Measurements from ENCODE around the gene NEURL4. TPM values are rescaled to one million over a fixed set of nuclear protein-coding genes. Genes with fewer than 3 reads are reported as not detected.

The NEURL4 gene
- total RNA-seq, 2 donors from 2014 or later, result 37.6 to 76.7 TPM

DNA sequence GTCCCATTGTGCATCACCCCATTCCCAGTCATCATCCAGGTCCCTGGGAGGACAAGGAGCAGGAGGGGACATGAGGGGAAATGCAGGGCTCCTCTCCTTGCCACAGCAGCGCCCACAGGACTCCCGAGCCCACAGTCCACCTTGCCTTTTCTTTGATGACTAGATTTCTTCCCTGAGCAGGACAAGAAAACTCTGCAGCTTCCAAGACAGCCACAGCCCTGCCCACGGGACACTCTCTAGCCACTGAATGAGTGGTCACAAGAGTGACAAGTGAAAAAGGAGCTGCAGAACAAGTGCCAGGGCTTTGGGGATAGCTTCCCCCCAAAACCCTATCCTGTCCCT is 4.7 kb downstream of the NEURL4 start:
- no peaks in the 10 kb centered on the region for H3K27me3 Mint-ChIP-seq
- peaks cover 14 to 20% of the 10 kb centered on the region in 2 donors for H3K4me1 Mint-ChIP-seq (ENCODE audit: low read depth in 2 of 2)
- H3K36me3 Mint-ChIP-seq, result no peaks in the 10 kb centered on the region
- no peak overlapping the region for H3K4me3 Mint-ChIP-seq
- no peaks in the 10 kb centered on the region for H3K9me3 Mint-ChIP-seq
- no peak for DNase-seq (ENCODE audit: low spot score)
- ATAC-seq, result no peak
- H3K27ac Mint-ChIP-seq, result no peak overlapping the region

DNA sequence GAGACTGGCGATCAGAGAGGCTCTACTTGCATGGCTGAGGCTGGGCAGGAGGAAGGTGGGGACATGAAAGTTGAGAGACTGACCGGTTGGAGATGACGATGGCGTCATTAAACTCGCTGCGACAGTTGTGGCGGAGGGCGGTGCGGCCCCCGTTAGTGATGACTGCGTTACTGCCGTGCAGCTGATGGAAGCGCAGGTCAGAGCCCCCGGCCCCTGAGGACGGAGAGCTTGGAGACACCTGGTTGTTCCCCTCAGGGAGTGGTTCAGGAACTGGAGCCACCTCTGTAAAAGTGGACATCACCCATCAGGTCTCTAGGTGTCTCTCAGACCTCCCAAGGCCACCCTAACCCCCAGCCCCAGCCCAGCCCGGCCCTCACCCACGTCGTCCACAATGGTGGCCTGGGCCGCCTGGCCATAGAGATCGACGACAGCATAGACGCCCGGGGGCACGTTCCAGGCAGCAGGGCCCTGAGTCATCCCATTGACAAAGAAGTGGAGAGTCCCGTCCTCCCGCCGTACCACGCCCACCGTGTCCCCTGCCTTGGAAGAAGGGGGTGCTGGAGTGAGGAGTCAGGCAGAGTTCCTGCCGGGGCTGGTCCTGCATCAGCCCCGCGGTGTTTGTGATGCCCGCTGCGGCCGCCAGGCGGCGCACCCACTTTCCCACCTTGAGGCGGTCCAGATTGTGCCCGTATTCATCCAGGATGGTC is 5.3 kb downstream of the NEURL4 start:
- Mint-ChIP-seq H3K27me3 (no peaks in the 10 kb centered on the region), H3K27ac (no peak overlapping the region)

DNA sequence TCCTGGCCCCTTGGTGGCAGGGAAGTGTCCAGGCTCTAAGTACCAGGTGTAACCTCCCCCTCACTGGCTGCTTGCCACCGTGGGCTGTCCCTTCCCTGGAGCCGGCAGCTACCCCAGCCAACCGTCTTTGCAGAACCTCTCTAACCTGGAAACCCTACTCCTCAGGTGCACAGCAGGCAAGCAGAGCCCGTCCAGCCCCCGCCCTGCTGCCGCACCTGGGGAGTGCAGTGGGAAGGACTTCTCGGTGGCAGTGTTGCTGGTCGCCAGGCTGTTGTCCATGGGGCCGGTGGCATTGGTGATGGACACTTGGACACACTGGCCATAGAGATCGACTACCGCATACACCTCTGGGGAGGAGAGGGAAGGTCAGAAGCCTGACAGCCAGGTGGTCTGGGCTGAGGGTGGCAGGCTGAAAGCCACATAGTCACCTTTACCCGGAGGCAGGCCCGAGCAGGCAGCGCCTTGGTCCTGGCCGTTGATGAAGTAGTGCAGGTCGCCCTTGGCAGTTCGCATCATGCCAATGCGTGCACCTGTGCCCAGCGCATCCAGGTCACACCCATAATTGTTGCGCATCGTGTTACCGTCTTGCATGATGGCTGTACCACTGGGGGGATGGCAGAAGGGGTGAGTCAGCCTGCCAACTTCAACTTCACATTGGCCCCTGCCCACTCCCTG is 6.5 kb downstream of the NEURL4 start:
- no peaks in the 10 kb centered on the region for H3K36me3 Mint-ChIP-seq
- no peak for ATAC-seq
- H3K27ac Mint-ChIP-seq, result no peak overlapping the region
- DNase-seq (ENCODE audit: low spot score), result no peak
- H3K4me3 Mint-ChIP-seq, result no peak overlapping the region
- H3K9me3 Mint-ChIP-seq, result no peaks in the 10 kb centered on the region
- peaks cover 1 to 12% of the 10 kb centered on the region in 2 donors for H3K4me1 Mint-ChIP-seq (ENCODE audit: low read depth in 2 of 2)
- H3K27me3 Mint-ChIP-seq, result no peaks in the 10 kb centered on the region

More for the DNA sequence above, 5.3 kb downstream of the NEURL4 start:
- DNase-seq (ENCODE audit: low spot score) (peak; percentile 73), ATAC-seq (peak in 1 of 2 donors; percentile 61)
- Mint-ChIP-seq H3K36me3 (no peaks in the 10 kb centered on the region), H3K4me3 (no peak overlapping the region), H3K9me3 (no peaks in the 10 kb centered on the region), H3K4me1 (ENCODE audit: low read depth in 2 of 2) (peaks cover 13 to 20% of the 10 kb centered on the region in 2 donors)

DNA sequence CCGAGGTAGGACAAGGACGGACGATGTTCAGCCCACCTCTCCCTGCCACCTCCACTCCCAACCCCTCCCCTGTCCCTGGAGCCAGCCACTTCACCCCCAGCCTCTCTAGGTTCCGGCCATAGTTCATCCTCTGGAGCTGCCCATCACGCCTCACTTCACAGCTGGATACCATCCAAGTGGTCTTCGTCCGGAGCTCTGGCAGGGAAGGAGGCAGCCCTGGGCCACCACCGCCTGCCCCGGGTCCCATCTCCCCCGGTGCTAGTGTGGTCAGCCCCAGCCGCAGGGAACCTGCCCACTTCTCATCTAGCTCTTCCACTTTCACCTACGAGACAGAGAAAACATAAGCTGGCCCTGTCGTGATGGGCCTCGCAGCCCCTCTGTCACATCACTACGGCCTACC is 7.7 kb downstream of the NEURL4 start:
- Mint-ChIP-seq H3K36me3 (no peaks in the 10 kb centered on the region), H3K27ac (no peak overlapping the region), H3K4me1 (ENCODE audit: low read depth in 2 of 2) (peaks cover 2 to 8% of the 10 kb centered on the region in 2 donors), H3K9me3 (no peaks in the 10 kb centered on the region), H3K4me3 (no peak overlapping the region), H3K27me3 (no peaks in the 10 kb centered on the region)
- no peak for DNase-seq (ENCODE audit: low spot score)
- ATAC-seq, result no peak

DNA sequence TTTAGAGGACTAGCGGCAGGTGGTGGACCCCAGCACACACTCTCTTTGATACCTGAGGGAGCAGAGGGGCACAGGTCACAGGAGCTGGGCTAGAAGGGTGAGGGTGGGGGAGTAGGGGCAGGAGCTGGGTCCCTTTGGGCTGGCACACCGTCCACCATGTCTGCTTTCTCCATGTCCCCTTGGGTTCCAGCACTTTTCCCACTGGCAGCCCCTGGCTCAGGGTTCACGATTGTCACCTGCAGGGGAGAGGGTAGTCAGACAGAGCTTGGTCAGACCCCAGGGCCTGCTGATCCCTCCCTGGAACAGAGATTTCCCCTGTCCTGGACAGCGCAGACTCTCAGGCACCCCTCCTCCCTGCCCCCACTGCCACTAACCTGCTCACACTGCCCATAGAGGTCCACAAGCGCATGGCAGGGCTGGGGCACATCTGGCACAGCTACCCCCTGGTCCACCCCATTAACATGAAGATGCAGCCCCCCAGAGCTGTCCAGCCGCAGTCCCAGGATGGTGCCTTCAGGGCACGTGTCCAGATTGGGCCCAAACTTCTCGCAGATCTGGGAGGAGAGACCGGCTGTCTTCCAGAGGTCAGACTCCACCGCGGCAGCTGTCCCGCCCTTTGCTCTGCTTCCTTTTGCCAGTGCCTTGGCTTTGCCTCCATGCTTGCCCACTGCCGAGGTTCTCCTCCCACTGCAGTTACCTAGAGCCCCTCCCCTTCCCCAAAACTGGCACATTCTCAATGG is 10.8 kb downstream of the NEURL4 start:
- ATAC-seq, result no peak
- no peak for DNase-seq (ENCODE audit: low spot score)
- Mint-ChIP-seq H3K9me3 (no peaks in the 10 kb centered on the region), H3K36me3 (peaks cover 7% of the 10 kb centered on the region), H3K4me1 (ENCODE audit: low read depth in 2 of 2) (peaks cover 23 to 24% of the 10 kb centered on the region in 2 donors), H3K4me3 (no peak overlapping the region), H3K27ac (peak overlapping the region in 1 of 2 donors; percentile 67), H3K27me3 (no peaks in the 10 kb centered on the region)

DNA sequence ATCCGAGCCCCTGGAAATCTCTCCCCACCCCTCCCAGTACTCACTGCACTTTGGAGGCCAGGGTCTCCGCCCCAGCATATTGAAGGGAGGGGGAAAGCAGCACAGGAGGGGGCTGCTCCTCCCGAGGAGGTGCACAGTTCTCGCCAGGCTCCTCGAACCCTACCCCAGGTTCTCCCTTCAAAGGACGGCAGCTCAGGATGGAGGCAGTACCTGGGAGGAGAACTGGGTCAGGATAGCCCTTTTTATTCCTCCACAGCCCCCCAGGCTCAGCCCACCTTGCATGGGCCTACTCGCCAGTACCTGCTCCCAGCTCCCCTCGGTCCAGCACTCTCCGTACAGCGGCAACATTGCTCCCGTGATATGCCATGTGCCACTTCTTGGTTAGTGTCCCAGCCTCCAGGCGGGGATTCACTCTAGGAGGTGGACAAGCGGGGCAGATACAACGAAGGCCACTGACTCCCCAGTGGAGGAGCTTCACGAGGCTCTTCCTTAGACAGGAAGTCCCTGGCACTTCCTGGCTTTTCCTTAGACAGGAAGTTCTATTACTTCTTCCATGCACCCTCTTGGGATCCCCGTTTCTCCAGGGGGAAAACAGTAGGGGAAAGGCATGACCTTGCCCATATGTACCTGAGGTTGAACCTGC is 11.9 kb downstream of the NEURL4 start:
- H3K27ac Mint-ChIP-seq, result peak overlapping the region in 1 of 2 donors; percentile 35
- H3K36me3 Mint-ChIP-seq, result peaks cover 7% of the 10 kb centered on the region
- ATAC-seq, result no peak
- H3K4me3 Mint-ChIP-seq, result no peak overlapping the region
- H3K27me3 Mint-ChIP-seq, result no peaks in the 10 kb centered on the region
- H3K9me3 Mint-ChIP-seq, result no peaks in the 10 kb centered on the region
- DNase-seq (ENCODE audit: low spot score), result no peak
- peaks cover 32 to 34% of the 10 kb centered on the region in 2 donors for H3K4me1 Mint-ChIP-seq (ENCODE audit: low read depth in 2 of 2)

DNA sequence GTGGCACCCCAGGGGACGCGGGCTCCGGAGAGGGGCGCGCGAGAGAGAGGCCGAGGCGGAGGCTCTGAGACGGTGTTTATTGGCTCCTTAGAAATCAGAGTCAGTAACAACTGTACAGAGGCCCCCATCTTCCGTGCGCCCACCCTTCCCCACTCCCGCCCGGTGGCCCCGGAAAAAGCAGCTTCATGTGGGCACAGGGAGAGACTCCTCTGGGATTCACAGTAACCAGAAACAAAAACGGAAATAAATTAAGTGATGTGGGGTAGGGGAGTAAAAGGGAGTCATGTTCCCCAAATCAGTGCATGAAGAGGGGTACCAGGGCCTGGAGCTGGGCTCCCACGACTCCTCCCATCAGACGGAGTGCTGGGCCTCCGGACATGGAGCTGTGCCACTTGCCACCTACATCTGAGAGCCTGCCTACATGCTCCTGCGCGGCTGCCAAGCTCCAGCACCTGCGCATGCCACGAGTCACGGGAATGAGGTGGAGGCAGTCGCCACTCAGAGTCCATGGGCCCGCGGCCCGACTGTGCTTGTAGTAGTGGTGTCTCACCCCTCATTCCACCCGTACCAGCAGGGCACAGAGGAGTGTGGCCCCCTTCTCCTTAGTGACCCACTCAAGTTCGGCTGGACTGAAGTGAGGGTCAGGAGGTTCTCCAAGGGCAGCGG is 13.4 kb downstream of the NEURL4 start:
- Mint-ChIP-seq H3K36me3 (peaks cover 17% of the 10 kb centered on the region), H3K27me3 (no peaks in the 10 kb centered on the region)

DNA sequence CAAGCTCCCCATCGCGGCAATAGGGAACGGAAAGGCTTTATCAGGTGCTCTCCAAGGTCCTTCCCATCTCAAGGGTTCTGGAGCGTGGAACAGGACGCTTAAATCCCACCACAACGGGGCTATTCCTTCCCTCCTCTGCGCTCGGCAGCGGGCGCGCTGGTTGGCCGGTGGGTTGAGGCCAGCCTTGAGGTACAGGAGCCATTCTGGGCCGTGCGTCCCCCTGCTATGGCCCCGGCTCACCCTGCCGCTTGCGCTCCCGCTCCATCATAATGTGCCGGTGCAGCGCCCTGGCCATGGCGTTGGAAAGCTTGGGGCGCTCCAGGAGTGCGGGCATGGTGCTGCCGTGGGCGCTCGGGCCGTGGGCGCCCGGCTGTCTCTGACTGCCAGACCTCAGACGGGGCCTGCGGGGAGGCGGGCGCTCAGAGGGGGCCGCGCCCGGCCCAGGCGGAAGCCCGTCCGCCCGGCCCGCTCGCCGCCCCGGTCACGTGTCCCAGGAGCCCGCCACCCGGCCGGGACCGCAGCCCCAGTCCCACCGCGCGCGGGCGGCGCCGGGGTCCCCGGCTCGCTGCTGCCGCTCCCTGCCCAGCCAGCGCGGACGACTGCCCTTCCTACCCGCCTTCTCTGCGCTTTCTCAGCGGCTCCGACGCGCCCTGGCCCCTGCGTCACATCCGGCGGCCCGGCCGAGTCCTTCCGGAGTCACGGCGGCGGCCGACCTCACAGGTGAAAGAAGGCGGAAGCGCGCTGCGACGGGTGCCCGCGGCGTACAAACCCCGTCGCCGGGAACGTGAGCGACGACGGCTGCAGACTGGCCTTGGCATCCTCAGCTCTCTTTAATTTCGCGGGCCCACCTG is 14.2 kb downstream of the NEURL4 start, which contains the start of gene GPS2:
Gene GPS2, minus strand, starts transcription at position 642 of the 851 bp plus-strand sequence. Its CDS starts 308 bp downstream, at position 334.
- Mint-ChIP-seq H3K36me3 (peaks cover 25% of the 10 kb centered on the region), H3K27me3 (no peaks in the 10 kb centered on the region), H3K9me3 (no peaks in the 10 kb centered on the region), H3K4me3 (peak within 1 kb of the TSS; percentile 94), H3K4me1 (ENCODE audit: low read depth in 2 of 2) (peaks cover 48 to 55% of the 10 kb centered on the region in 2 donors), H3K27ac (peak within 1 kb of the TSS; percentile 85 to 97)
- ATAC-seq (peak; percentile 90 to 94), DNase-seq (ENCODE audit: low spot score) (peak; percentile 95)

More for the DNA sequence above, 13.4 kb downstream of the NEURL4 start:
- Mint-ChIP-seq H3K27ac (peak overlapping the region; percentile 85 to 97), H3K4me1 (ENCODE audit: low read depth in 2 of 2) (peaks cover 41 to 47% of the 10 kb centered on the region in 2 donors), H3K9me3 (no peaks in the 10 kb centered on the region), H3K4me3 (peak overlapping the region; percentile 94)
- DNase-seq (ENCODE audit: low spot score), result no peak
- ATAC-seq, result no peak

DNA sequence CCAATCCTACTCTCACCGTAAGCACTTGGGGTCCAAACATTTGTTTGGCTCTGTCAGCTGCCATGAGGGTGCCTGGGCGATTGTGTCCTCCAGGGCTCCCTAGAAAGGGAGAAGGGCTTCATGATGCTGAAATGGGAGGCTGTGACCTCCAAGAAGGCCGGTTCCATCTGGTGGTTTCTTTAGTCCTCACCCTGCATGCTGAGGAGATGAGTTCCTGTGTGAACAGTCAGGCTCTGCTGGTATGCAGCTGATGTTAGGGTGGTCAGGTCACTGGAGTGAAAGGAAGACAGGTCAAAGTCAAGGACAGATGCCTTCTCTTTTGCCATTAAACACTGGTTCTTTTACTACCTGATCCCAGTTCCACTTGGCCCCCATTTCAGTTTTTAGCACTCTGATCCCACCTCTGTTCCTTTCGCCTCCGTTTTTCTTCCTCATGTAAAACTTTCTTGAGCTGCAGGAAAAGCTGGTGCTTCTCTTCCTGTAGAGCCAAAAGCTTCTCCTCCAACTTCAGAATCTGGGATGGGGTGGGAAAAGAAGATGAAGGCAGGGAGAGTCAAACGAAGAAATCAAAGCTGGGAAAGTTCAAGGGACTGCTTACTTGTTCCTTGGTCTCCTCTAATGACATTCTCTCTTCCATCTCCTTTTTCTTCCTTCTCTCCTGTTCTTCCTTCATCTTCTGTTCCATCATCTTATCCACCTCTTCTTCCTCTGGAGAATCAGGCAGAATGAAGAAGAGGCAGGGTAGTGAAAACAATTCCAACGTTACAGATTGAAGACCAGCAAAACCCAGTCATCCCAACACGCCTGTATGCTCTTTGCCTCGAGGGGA is 15.0 kb downstream of the NEURL4 start:
- ATAC-seq, result no peak
- Mint-ChIP-seq H3K9me3 (no peaks in the 10 kb centered on the region), H3K4me3 (peak overlapping the region; percentile 94), H3K27ac (peak overlapping the region; percentile 85 to 97), H3K4me1 (ENCODE audit: low read depth in 2 of 2) (peaks cover 57 to 63% of the 10 kb centered on the region in 2 donors), H3K27me3 (no peaks in the 10 kb centered on the region), H3K36me3 (peaks cover 33% of the 10 kb centered on the region)
- no peak for DNase-seq (ENCODE audit: low spot score)

DNA sequence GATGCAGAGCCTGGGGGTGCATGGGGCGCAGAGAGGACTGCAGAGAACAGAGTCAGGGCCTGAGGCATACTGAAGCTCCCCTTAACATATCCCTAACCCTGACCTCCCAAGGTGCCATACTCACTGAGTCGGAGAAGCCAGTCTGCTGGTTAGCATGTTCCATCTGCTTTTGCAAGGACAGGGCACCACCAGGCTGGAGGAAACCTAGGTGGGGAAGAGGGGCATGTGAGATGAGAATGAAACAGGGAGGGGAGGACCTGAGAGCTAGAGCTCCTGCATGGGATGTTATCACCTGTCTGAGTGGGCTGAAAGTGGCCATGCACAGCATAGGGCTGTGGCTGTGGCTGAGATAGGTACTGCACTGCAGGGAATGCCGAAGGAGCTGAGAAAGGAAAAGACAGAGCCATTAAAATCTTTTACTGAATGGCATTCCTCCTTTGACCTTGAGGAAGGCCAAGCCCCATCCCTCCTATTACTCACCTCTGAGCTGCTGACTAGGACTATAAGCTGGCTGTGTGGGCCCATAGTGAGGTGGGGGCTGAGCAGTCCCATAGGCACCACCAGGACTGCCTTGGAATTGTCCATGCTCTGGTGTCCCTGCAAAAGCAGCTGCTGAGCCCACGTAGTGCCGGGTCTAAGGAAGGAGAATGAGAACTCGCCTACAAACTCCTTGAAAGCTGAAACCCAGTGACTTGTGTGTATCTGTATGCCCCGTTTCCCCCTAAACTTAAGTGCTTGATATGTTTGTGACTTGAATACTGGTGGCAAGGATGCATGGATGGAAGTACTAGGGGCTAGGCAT is 15.8 kb downstream of the NEURL4 start:
- Mint-ChIP-seq H3K9me3 (no peaks in the 10 kb centered on the region), H3K27ac (peak overlapping the region; percentile 85 to 97), H3K27me3 (no peaks in the 10 kb centered on the region), H3K4me3 (peak overlapping the region; percentile 94), H3K36me3 (peaks cover 38% of the 10 kb centered on the region), H3K4me1 (ENCODE audit: low read depth in 2 of 2) (peaks cover 58 to 69% of the 10 kb centered on the region in 2 donors)
- no peak for ATAC-seq
- DNase-seq (ENCODE audit: low spot score), result no peak

DNA sequence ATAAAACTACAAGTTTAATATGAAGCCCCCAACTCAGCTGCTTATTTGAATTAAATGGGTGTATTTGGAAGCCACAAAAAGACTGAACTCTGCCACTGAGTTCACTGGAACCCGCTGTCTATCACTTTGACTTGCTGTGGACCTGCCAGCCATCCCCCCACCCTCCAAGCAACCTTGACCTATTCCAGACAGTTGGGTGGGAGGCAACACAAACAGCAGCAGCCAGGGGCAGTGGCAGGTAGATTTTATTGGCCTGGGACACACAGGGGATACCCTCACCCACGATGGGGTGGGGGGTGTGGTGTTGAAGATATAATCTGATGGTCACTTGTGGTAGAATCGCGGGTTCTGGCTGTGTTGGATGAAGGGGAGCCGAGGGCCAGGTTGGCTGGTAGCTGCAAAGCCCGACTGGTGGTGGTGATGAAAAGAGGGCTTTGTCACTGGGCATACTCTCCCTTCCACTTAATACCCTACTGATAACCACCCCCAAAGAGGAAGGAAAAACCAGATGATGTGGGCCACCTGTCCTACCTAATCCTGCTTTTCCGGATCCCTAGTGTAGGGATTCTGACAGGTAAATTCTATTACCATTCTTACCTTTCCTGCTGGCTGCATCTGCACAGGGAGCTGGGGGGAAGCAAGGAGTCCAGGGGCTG is 16.6 kb downstream of the NEURL4 start:
- peaks cover 58 to 69% of the 10 kb centered on the region in 2 donors for H3K4me1 Mint-ChIP-seq (ENCODE audit: low read depth in 2 of 2)
- H3K9me3 Mint-ChIP-seq, result no peaks in the 10 kb centered on the region
- H3K36me3 Mint-ChIP-seq, result peaks cover 38% of the 10 kb centered on the region
- H3K27ac Mint-ChIP-seq, result peak overlapping the region; percentile 85 to 97
- DNase-seq (ENCODE audit: low spot score) (no peak), ATAC-seq (no peak)
- peak overlapping the region; percentile 94 for H3K4me3 Mint-ChIP-seq
- H3K27me3 Mint-ChIP-seq, result no peaks in the 10 kb centered on the region

Data from natural killer cell treated with Interleukin-12 subunit alpha and Interleukin-12 subunit beta and Interleukin-15 and Interleukin-18, amount 100 ng/mL, for 72 hours (primary cell).